OCI-LY7 (cell line): Measurements from ENCODE around the gene CPNE2.

ENCODE experiments used
- EZH2phosphoT487 ChIP-seq: fragments of 200-600 bp; sonication (generic); IDR thresholded peaks from 2 replicates; pipeline ENCODE4 v1.6.1; 2018; ENCODE audit warnings: low read depth, borderline replicate concordance, mild to moderate bottlenecking, mixed run types, antibody characterized with exemption, low read length, moderate library complexity, mixed read lengths
- TF ChIP-seq, protein P1 (sequence below): fragments of 200-600 bp; sonication (generic); conservative IDR thresholded peaks from 2 replicates; pipeline ENCODE4 v1.5.1; 2014; ENCODE audit warnings: mild to moderate bottlenecking, antibody characterized with exemption, low read length, moderate library complexity, mixed read lengths

DNA sequence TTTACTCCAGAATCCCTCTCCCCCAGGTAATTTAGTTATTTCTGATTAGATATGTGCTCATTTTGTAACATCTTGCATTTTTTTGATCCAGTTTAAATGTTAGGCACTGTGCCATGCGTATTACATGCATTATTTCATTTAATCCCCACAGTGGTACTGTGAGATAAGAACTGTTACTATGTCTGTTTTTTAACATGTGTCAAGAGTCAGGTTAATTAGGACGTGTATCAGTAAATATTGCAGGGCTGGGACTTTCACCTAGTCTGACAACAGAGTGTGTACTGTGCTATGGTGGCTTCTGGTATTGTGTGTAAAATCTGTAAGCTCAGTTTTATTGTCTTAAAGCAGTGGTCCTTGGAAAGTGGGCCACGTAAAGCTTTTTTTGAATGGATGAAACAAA lies 104.4 kb downstream of the CPNE2 start:
- TF ChIP-seq, protein P1, sequence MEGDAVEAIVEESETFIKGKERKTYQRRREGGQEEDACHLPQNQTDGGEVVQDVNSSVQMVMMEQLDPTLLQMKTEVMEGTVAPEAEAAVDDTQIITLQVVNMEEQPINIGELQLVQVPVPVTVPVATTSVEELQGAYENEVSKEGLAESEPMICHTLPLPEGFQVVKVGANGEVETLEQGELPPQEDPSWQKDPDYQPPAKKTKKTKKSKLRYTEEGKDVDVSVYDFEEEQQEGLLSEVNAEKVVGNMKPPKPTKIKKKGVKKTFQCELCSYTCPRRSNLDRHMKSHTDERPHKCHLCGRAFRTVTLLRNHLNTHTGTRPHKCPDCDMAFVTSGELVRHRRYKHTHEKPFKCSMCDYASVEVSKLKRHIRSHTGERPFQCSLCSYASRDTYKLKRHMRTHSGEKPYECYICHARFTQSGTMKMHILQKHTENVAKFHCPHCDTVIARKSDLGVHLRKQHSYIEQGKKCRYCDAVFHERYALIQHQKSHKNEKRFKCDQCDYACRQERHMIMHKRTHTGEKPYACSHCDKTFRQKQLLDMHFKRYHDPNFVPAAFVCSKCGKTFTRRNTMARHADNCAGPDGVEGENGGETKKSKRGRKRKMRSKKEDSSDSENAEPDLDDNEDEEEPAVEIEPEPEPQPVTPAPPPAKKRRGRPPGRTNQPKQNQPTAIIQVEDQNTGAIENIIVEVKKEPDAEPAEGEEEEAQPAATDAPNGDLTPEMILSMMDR: no peak
- no peak for TF ChIP-seq EZH2phosphoT487
